CD4-positive, alpha-beta T cell (primary cell): Measurements from ENCODE around the gene REXO2. TPM values are rescaled to one million over a fixed set of nuclear protein-coding genes. Genes with fewer than 3 reads are reported as not detected.

Experiments used
- ATAC-seq: fragments of 200-7000 bp; cut with Tn5 transposase; one replicate; pipeline ENCODE4 v1.10.0; 2022; ENCODE audit warnings: mild to moderate bottlenecking; ENCODE audit not compliant: poor library complexity
- CTCF ChIA-PET: fragments of 350-600 bp; sonication (Branson Sonifier 250); formaldehyde crosslinking; loops from one replicate; lab custom pipeline; 2021; ENCODE audit warnings: antibody characterized with exemption, inconsistent platforms; lab: Charles Lee
- POLR2A ChIA-PET: fragments of 350-600 bp; sonication (Branson Sonifier 250); formaldehyde crosslinking; loops from one replicate; lab custom pipeline; 2021; ENCODE audit warnings: antibody characterized with exemption, inconsistent platforms; lab: Charles Lee
- DNase-seq, 14 experiments: peaks; one replicate each; pipeline ENCODE4 v3.0.0-alpha.2; 2013 to 2020; ENCODE audit warnings: mixed read lengths in 2 of 14
- H3K27ac ChIP-seq, 2 donors: one replicate each; pipeline versions ENCODE4 v1.5.1 to v1.7.0; 2013; ENCODE audit warnings: low read length in 2 of 2, low read depth in 1 of 2, mild to moderate bottlenecking in 1 of 2
- H3K27me3 ChIP-seq, 2 experiments: 1 replicate in 1 of 2; 2 replicates in 1 of 2; pipeline versions ENCODE4 v1.6.1 to v1.7.0; 2013; ENCODE audit warnings: low read length in 2 of 2, control low read depth in 1 of 2, mild to moderate bottlenecking in 1 of 2, moderate library complexity in 1 of 2; ENCODE audit not compliant: insufficient read depth in 2 of 2, control insufficient read depth in 1 of 2
- H3K36me3 ChIP-seq: one replicate; pipeline ENCODE4 v1.6.1; 2013; ENCODE audit warnings: low read length, control low read depth; ENCODE audit not compliant: insufficient read depth
- H3K4me1 ChIP-seq: one replicate; pipeline ENCODE4 v1.6.1; 2013; ENCODE audit warnings: low read length, control low read depth; ENCODE audit not compliant: insufficient read depth
- H3K4me3 ChIP-seq: one replicate; pipeline ENCODE4 v1.5.1; 2013; ENCODE audit warnings: mild to moderate bottlenecking, low read length, moderate library complexity
- H3K9me3 ChIP-seq, 2 experiments: 1 replicate in 1 of 2; 2 replicates in 1 of 2; pipeline versions ENCODE4 v1.6.1 to v1.7.0; 2013; ENCODE audit warnings: low read length in 2 of 2, mild to moderate bottlenecking in 2 of 2, control low read depth in 1 of 2, moderate library complexity in 1 of 2; ENCODE audit not compliant: control insufficient read depth in 1 of 2, insufficient read depth in 1 of 2
- H3K27ac Mint-ChIP-seq: one replicate; pipeline ENCODE4 v1.8.0; 2020; ENCODE audit warnings: mixed read lengths
- H3K27me3 Mint-ChIP-seq: one replicate; pipeline ENCODE4 v1.8.0; 2021; ENCODE audit warnings: mixed read lengths
- H3K36me3 Mint-ChIP-seq: one replicate; pipeline ENCODE4 v1.8.0; 2021; ENCODE audit warnings: low read depth, mixed read lengths
- H3K4me1 Mint-ChIP-seq: one replicate; pipeline ENCODE4 v1.8.0; 2021; ENCODE audit warnings: low read depth, mixed read lengths
- H3K4me3 Mint-ChIP-seq: one replicate; pipeline ENCODE4 v1.8.0; 2020; ENCODE audit warnings: mild to moderate bottlenecking, mixed read lengths
- H3K9me3 Mint-ChIP-seq: one replicate; pipeline ENCODE4 v1.8.0; 2020; ENCODE audit warnings: mixed read lengths
- intact Hi-C, 2 experiments: fragments of 100-400 bp; cut with DNase I in 1 of 2; cut with micrococcal nuclease in 1 of 2; formaldehyde crosslinking; loops; one replicate each; pipeline versions ENCODE4 v1.15.1 to v1.9.0; 2023 to 2025; cut with DNase I, micrococcal nuclease
- total RNA-seq, 174 experiments: library from RNA in 2 of 174; stranded (reverse) in 2 of 174; gene quantifications; one replicate each; pipeline ENCODE4 v1.2.3 and lab custom pipeline; 2021 to 2026
- TF ChIP-seq, protein P1 (sequence below): fragments of 200-600 bp; IDR thresholded peaks from one replicate; pipeline ENCODE4 v1.8.0; 2022; ENCODE audit warnings: antibody characterized with exemption, mild to moderate bottlenecking

Gene REXO2
- total RNA-seq, 2 experiments from 2014 or later = 17.3 to 20.6 TPM

DNA sequence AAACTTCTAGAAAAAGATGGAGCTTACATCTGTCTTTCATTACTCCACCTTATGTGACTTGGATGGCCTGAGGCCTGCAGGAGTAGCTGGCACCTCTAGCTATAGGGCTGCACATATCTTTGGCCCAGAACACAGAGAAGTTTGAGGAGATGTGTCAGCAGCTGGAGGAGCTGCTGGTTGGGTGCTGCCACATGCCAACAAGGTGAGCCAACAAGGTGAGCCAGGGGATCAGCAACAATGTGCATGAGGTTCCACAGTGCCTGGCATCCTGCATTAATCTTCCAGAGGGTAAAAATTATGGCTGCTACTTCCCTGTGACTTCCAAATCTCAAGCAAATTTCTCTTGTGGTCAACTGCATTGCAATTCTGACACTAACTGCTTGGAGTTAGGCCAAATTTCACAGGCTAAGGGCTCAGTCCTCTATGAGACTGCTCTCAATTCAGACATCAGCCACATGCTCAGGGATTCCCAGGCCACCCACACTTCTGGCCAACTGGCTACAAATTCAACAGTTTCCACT, 22.8 kb upstream of the REXO2 start:
- no peaks in the 10 kb centered on the region for H3K36me3 ChIP-seq
- H3K9me3 ChIP-seq = no peaks in the 10 kb centered on the region
- ChIA-PET POLR2A (no interaction called here), CTCF (no interaction called here)
- no peaks in the 10 kb centered on the region for H3K4me1 ChIP-seq
- intact Hi-C loops = no loop called here
- no peaks in the 10 kb centered on the region for H3K27me3 Mint-ChIP-seq
- TF ChIP-seq, protein P1, sequence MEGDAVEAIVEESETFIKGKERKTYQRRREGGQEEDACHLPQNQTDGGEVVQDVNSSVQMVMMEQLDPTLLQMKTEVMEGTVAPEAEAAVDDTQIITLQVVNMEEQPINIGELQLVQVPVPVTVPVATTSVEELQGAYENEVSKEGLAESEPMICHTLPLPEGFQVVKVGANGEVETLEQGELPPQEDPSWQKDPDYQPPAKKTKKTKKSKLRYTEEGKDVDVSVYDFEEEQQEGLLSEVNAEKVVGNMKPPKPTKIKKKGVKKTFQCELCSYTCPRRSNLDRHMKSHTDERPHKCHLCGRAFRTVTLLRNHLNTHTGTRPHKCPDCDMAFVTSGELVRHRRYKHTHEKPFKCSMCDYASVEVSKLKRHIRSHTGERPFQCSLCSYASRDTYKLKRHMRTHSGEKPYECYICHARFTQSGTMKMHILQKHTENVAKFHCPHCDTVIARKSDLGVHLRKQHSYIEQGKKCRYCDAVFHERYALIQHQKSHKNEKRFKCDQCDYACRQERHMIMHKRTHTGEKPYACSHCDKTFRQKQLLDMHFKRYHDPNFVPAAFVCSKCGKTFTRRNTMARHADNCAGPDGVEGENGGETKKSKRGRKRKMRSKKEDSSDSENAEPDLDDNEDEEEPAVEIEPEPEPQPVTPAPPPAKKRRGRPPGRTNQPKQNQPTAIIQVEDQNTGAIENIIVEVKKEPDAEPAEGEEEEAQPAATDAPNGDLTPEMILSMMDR = no peak
- H3K4me1 Mint-ChIP-seq = peaks cover 6% of the 10 kb centered on the region
- H3K36me3 Mint-ChIP-seq = peaks cover 2% of the 10 kb centered on the region
- H3K9me3 Mint-ChIP-seq = no peaks in the 10 kb centered on the region
- no peak for DNase-seq
- no peaks in the 10 kb centered on the region for H3K27me3 ChIP-seq
- no peak overlapping the region for H3K4me3 ChIP-seq
- no peak overlapping the region for H3K27ac Mint-ChIP-seq
- ATAC-seq = no peak
- H3K27ac ChIP-seq = no peak overlapping the region
- H3K4me3 Mint-ChIP-seq = no peak overlapping the region

DNA sequence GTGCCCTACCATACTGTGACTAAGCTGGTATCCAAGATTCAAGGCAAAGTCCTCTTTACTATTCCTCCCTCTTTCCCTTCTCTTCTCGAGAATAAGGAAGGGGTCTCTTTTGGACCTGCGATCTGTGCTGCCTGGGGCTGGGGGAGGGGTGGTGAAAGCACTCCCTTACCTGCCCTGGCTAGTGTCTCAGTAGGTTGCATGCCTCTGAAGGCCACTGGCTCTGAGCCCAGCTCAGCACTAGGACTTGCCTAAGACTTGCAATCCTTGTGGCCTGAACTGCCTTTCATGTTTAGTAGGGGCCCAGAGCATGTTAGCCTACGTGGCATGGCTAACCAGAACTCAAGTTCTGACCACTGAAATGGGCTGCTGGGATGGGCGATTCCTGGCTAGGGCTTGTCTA, 13.0 kb upstream of the REXO2 start:
- no peaks in the 10 kb centered on the region for H3K4me1 Mint-ChIP-seq
- POLR2A ChIA-PET = no interaction called here
- Histone ChIP-seq H3K27me3 (no peaks in the 10 kb centered on the region), H3K9me3 (peaks cover 0 to 3% of the 10 kb centered on the region in 2 experiments), H3K36me3 (no peaks in the 10 kb centered on the region), H3K4me3 (no peak overlapping the region), H3K4me1 (no peaks in the 10 kb centered on the region), H3K27ac (no peak overlapping the region)
- H3K9me3 Mint-ChIP-seq = no peaks in the 10 kb centered on the region
- TF ChIP-seq, protein P1 = no peak
- no peak for ATAC-seq
- H3K36me3 Mint-ChIP-seq = no peaks in the 10 kb centered on the region
- no peaks in the 10 kb centered on the region for H3K27me3 Mint-ChIP-seq
- intact Hi-C loops = no loop called here
- DNase-seq = no peak
- H3K27ac Mint-ChIP-seq = no peak overlapping the region
- CTCF ChIA-PET = no interaction called here
- no peak overlapping the region for H3K4me3 Mint-ChIP-seq

- intact Hi-C loops = loop anchor here in 1 of 2 experiments (10.0 kb wide), 1 partner anchor 85 kb away; no protein-coding TSS in a partner anchor
- DNase-seq (no peak), ATAC-seq (no peak)
- no peaks in the 10 kb centered on the region for H3K27me3 Mint-ChIP-seq
- H3K4me3 Mint-ChIP-seq = no peak overlapping the region
- ChIA-PET POLR2A (no interaction called here), CTCF (no interaction called here)
- H3K4me1 Mint-ChIP-seq = no peaks in the 10 kb centered on the region
- no peaks in the 10 kb centered on the region for H3K9me3 ChIP-seq
- H3K27ac Mint-ChIP-seq = peak overlapping the region; percentile 12
- no peaks in the 10 kb centered on the region for H3K27me3 ChIP-seq
- no peaks in the 10 kb centered on the region for H3K4me1 ChIP-seq
- TF ChIP-seq, protein P1 = no peak
- peaks cover 3% of the 10 kb centered on the region for H3K9me3 Mint-ChIP-seq
- H3K36me3 Mint-ChIP-seq = no peaks in the 10 kb centered on the region
- no peak overlapping the region for H3K4me3 ChIP-seq
- no peak overlapping the region for H3K27ac ChIP-seq
- no peaks in the 10 kb centered on the region for H3K36me3 ChIP-seq
Observed at GRCh38 chr11:114430290-114430689, 9.0 kb upstream of the REXO2 start.
